Immature natural killer cell (primary cell): ENCODE results near the gene ECT2L. TPM values are rescaled to one million over a fixed set of nuclear protein-coding genes. Genes with fewer than 3 reads are reported as not detected.

ENCODE experiments used
- DNase-seq, 3 donors: peaks; one replicate each; pipeline ENCODE4 v3.0.0; 2022; ENCODE audit warnings: mixed read lengths in 1 of 3
- H3K27ac Mint-ChIP-seq, 6 donors: one replicate each; pipeline ENCODE4 v1.8.0; 2020; ENCODE audit warnings: mixed read lengths in 6 of 6, mild to moderate bottlenecking in 5 of 6, inconsistent platforms in 4 of 6, moderate library complexity in 3 of 6
- H3K27me3 Mint-ChIP-seq, 3 donors: one replicate each; pipeline ENCODE4 v1.8.0; 2020 to 2021; ENCODE audit warnings: low read depth in 3 of 3, mild to moderate bottlenecking in 3 of 3, mixed read lengths in 3 of 3, moderate library complexity in 3 of 3, inconsistent platforms in 1 of 3
- H3K36me3 Mint-ChIP-seq, 3 donors: one replicate each; pipeline ENCODE4 v1.8.0; 2020; ENCODE audit warnings: mixed read lengths in 3 of 3, inconsistent platforms in 2 of 3, mild to moderate bottlenecking in 2 of 3
- H3K4me1 Mint-ChIP-seq, 2 donors: one replicate each; pipeline ENCODE4 v1.8.0; 2020; ENCODE audit warnings: inconsistent platforms in 2 of 2, mild to moderate bottlenecking in 2 of 2, mixed read lengths in 2 of 2, moderate library complexity in 1 of 2
- H3K4me3 Mint-ChIP-seq, 5 donors: one replicate each; pipeline ENCODE4 v1.8.0; 2020; ENCODE audit warnings: mild to moderate bottlenecking in 5 of 5, mixed read lengths in 5 of 5, inconsistent platforms in 3 of 5, moderate library complexity in 3 of 5
- H3K9me3 Mint-ChIP-seq, 6 donors: one replicate each; pipeline ENCODE4 v1.8.0; 2020; ENCODE audit warnings: mild to moderate bottlenecking in 6 of 6, mixed read lengths in 6 of 6, inconsistent platforms in 4 of 6, moderate library complexity in 3 of 6
- polyA plus RNA-seq, 3 donors: library from polyadenylated mRNA; unstranded; fragments of 300-500 nt; fragmentation: Illumina TruSeq; gene quantifications; one replicate each; pipeline ENCODE4 v1.2.3, GENCODE V29; 2021

The ECT2L gene
- polyA plus RNA-seq, 3 donors from 2014 or later: not detected

DNA sequence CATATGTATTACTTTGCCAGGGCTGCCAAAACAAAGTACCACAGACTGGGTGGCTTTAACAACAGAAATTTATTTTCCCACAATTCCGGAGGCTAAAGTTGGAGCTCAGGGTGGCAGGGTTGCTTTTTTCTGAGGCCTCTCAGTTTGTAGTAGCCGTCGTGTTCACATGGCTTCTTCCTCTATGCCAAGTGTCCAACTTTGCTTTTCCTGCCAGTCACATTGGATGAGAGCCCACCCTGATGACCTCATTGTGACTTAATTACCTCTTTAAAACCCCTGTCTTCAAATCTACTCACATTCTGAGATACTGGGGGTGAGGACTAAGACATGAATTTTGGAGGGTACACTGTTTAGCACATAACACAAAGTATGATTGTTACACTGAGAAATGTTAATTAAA, 9.9 kb upstream of the ECT2L start:
- no peak overlapping the region for H3K4me3 Mint-ChIP-seq
- H3K36me3 Mint-ChIP-seq: peaks cover 15 to 41% (median 19%) of the 10 kb centered on the region in 3 donors
- peaks cover 2 to 6% of the 10 kb centered on the region in 2 donors for H3K4me1 Mint-ChIP-seq
- no peak for DNase-seq
- no peaks in the 10 kb centered on the region for H3K9me3 Mint-ChIP-seq
- no peaks in the 10 kb centered on the region for H3K27me3 Mint-ChIP-seq
- no peak overlapping the region for H3K27ac Mint-ChIP-seq

DNA sequence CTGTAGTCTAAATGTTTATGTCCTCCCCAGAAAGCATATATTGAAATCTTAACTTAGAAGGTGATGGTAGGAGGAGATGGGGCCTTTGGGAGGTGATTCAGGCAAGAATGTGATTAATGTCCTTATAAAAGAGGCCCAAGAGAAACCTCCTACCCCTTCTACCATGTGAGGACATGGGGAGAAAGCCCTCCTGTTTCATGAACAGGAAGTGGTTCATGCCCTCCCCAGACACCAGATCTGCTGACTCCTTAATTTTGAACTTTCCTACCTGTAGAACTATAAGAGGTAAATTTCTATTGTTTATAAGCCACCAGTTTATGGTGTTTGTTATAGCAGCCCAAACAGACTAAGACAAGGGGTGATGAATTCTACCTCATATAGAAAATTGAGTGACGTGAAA, 8.7 kb upstream of the ECT2L start:
- Mint-ChIP-seq H3K36me3 (peaks cover 17 to 43% (median 24%) of the 10 kb centered on the region in 3 donors), H3K9me3 (no peaks in the 10 kb centered on the region), H3K27me3 (no peaks in the 10 kb centered on the region), H3K27ac (no peak overlapping the region), H3K4me3 (no peak overlapping the region), H3K4me1 (peaks cover 2 to 6% of the 10 kb centered on the region in 2 donors)
- DNase-seq: no peak

DNA sequence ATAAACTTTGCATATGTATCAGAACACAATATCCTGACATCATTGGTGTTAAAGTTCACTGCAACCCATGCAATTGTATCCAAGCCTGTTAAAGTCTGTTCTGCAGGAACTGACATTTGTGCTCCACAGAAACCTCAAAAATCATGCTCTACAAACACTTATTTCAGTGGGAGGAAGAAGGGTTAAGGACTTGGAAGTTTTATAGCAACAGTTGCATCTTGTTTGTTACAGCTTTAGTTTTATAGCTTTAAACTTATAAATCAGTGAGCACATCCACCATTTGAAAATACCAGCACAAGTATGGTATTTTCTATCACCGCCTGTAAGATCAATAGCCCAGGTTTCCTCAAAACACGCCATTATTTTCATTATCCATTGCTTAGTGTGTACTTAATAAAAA, 884 bp downstream of the ECT2L start:
- H3K27ac Mint-ChIP-seq: no peak overlapping the region
- H3K36me3 Mint-ChIP-seq: peaks cover 8 to 20% (median 13%) of the 10 kb centered on the region in 3 donors
- no peak overlapping the region for H3K4me3 Mint-ChIP-seq
- no peaks in the 10 kb centered on the region for H3K9me3 Mint-ChIP-seq
- DNase-seq: no peak
- no peaks in the 10 kb centered on the region for H3K4me1 Mint-ChIP-seq
- H3K27me3 Mint-ChIP-seq: peaks cover 5 to 13% (median 7%) of the 10 kb centered on the region in 3 donors

DNA sequence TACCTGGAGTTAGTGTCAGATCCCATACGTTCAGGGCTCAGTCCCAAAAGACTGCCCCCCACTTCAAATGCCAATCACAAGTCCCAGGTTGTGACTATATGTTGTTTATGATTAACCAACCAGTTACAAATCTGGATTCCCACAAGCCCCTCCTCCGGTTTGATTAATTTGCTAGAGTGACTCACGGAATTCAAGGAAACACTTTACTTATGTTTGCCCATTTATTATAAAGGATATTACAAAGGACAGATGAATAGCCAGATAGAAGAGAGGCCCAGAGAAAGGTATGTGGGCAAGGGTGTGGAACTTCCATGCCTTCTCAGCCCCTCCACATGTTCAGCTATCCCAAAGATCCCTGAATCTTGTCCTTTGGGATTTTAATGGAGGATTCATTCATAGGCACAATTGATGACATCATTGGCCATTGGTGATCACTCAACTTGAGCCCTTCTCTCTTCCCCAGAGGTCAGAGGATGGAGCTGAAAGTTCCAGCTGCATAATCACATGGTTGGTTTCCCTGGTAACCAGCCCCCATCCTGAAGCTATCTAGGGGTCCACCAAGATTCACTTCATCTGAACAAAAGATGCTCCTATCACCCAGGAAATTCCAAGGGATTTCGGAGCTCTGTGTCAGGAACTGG, 2.0 kb downstream of the ECT2L start:
- peaks cover 1 to 13% (median 6%) of the 10 kb centered on the region in 3 donors for H3K36me3 Mint-ChIP-seq
- H3K27ac Mint-ChIP-seq: no peak overlapping the region
- DNase-seq: no peak
- H3K4me1 Mint-ChIP-seq: no peaks in the 10 kb centered on the region
- no peaks in the 10 kb centered on the region for H3K9me3 Mint-ChIP-seq
- H3K27me3 Mint-ChIP-seq: peaks cover 5 to 13% (median 7%) of the 10 kb centered on the region in 3 donors
- no peak overlapping the region for H3K4me3 Mint-ChIP-seq

DNA sequence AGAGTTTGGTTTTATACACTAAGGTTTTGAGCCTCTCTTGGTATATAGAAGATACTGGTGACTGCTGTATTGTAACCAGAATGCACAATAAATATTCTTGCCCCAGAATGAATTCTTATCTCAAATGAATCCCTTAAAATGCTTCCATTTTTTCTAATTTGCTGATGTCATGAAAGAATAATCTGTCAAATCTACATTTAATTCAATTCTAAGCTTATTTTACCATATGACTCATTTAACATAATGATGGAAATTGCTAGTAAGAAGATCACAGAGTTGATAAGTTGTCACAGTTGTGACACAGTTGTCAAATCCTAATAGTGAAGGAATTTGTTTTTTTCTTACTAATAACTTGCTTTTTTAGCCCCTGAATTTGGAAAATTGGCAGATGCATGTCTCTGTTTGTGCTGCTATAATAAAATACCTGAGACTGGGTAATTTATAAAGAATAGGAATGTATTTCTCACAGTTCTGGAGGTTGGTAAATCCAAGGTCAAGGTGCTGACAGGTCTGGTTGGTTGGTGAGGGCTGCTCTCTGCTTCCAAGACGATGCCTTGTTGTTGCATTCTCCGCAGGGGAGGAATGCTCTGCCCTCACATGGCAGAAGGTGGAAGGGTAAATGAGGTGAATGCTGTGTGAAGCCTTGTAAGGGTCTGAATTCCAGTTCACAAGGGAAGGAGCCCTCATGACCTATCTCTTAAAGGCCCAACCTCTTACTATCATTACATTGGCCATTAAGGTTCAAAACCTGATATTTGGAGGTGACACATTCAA, 4.7 kb downstream of the ECT2L start:
- DNase-seq: no peak
- peaks cover 0 to 3% (median 0%) of the 10 kb centered on the region in 3 donors for H3K36me3 Mint-ChIP-seq
- peaks cover 7 to 13% (median 8%) of the 10 kb centered on the region in 3 donors for H3K27me3 Mint-ChIP-seq
- H3K27ac Mint-ChIP-seq: no peak overlapping the region
- no peaks in the 10 kb centered on the region for H3K9me3 Mint-ChIP-seq
- no peak overlapping the region for H3K4me3 Mint-ChIP-seq
- no peaks in the 10 kb centered on the region for H3K4me1 Mint-ChIP-seq

DNA sequence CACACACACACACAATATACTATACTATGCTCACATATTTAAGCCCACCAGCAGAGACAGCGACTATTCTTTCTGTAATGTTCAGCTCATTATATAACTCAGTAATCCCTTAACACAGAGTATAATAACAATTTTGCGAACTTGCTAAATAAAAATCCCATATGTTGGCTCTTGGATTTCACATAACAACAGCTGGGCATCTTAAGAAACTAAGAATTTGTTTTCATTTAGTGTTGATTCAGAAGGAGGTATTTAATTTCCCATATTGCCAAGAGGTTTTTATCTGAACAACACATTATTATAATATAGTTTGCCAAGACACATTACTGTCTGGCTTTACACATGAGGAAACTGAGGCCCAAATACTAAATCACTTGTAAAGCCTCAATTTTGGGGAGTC, 7.4 kb downstream of the ECT2L start:
- no peak overlapping the region for H3K4me3 Mint-ChIP-seq
- no peaks in the 10 kb centered on the region for H3K4me1 Mint-ChIP-seq
- DNase-seq: no peak
- H3K9me3 Mint-ChIP-seq: no peaks in the 10 kb centered on the region
- peaks cover 4 to 6% (median 5%) of the 10 kb centered on the region in 3 donors for H3K27me3 Mint-ChIP-seq
- no peak overlapping the region for H3K27ac Mint-ChIP-seq
- H3K36me3 Mint-ChIP-seq: no peaks in the 10 kb centered on the region

DNA sequence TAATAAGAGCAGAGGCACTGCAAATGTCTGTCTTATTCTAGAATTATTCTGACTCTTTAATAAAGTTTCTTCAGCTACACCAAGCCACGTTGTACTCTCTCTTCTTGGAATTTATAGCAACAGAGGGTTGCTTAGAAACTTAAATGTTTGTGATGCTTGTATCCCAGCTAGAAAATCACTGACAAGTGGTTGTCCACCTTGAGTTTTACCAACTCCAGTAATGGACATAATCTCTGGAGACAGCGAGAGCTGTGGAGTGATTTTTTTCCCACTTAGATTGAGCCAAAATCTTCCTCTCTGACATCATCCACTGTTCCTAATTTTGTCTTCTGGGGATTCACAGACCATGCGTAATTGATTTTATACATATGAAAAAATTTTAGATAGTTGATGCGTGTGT, 8.0 kb downstream of the ECT2L start:
- H3K36me3 Mint-ChIP-seq: no peaks in the 10 kb centered on the region
- no peak overlapping the region for H3K27ac Mint-ChIP-seq
- H3K4me1 Mint-ChIP-seq: no peaks in the 10 kb centered on the region
- H3K9me3 Mint-ChIP-seq: no peaks in the 10 kb centered on the region
- peaks cover 4 to 6% (median 5%) of the 10 kb centered on the region in 3 donors for H3K27me3 Mint-ChIP-seq
- no peak for DNase-seq
- H3K4me3 Mint-ChIP-seq: no peak overlapping the region

DNA sequence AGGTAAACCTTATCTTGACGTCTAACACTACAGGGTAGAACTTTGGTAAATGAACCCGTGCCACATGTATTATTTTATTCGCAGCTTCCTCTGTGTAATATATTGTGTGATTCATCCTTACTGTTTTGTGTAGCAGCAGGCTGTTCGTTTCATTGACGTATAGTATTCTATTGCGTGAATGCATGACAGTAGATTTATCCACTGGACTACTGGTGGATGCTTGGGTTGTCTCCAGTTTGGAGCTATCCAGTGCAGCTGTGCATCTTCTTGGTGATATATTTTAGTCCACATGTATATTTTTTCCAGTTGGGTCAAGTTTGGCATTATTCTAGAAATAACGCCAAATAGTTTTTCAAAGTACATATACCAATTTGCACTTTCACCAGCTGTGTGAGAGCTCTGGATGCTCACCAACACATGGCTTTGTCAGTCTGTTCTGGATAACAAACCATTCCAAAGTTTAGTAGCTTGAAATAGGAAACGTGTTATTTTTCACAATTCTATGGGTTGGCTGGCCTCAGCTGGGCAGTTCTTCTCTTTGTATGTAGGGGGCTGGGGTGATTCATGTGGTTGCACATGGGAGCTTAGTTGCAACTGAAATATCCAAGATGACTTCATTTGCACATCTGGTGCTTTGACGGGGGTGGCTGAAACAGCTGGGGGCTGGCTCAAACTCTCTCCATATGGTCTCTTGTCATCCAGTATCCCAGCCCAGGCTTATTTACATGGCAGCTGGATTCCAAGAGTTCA, 9.3 kb downstream of the ECT2L start:
- H3K27ac Mint-ChIP-seq: no peak overlapping the region
- H3K4me1 Mint-ChIP-seq: no peaks in the 10 kb centered on the region
- H3K4me3 Mint-ChIP-seq: no peak overlapping the region
- no peaks in the 10 kb centered on the region for H3K36me3 Mint-ChIP-seq
- no peaks in the 10 kb centered on the region for H3K9me3 Mint-ChIP-seq
- DNase-seq: no peak
- H3K27me3 Mint-ChIP-seq: peaks cover 4 to 8% (median 6%) of the 10 kb centered on the region in 3 donors

DNA sequence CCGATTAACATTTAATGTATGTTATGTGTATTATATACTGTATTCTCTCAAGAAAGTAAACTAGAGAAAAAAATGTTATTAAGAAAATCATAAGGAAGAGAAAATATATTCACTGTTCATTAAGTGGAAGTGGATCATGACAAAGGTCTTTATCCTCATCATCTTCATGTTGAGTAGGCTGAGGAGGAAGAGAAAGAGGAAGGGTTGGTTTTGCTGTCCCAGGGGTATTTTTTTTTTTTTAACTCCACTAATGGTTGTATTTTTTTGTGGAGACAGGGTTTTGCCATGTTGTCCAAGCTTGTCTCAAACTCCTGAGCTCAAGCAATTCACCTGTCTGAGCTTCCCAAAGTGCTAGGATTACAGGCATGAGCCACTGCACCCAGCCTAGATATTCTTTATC, 11.0 kb downstream of the ECT2L start:
- DNase-seq: no peak
- no peak overlapping the region for H3K4me3 Mint-ChIP-seq
- no peaks in the 10 kb centered on the region for H3K4me1 Mint-ChIP-seq
- H3K36me3 Mint-ChIP-seq: no peaks in the 10 kb centered on the region
- no peaks in the 10 kb centered on the region for H3K9me3 Mint-ChIP-seq
- H3K27ac Mint-ChIP-seq: no peak overlapping the region
- H3K27me3 Mint-ChIP-seq: peaks cover 2 to 7% (median 5%) of the 10 kb centered on the region in 3 donors

DNA sequence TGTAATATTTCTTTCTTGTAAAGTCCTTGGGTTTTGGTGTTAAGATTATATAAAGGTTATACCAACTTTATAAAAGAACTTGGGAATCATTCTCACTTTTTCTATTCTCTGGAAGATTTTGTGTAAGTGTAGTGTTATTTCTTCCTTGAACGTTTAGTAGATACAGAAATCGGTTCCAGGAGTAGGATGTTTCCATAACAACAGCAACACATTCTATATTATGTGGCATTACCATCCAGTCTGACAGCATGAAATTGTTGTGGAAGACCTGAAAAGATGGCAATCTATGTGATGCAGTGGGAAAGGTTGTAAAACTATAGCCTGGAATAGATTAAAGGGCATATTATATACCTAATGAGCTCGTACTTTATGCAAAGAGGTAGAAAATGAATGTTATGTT, 13.8 kb downstream of the ECT2L start:
- Mint-ChIP-seq H3K4me1 (no peaks in the 10 kb centered on the region), H3K27me3 (peaks cover 2 to 10% (median 2%) of the 10 kb centered on the region in 3 donors), H3K4me3 (no peak overlapping the region), H3K27ac (no peak overlapping the region), H3K9me3 (no peaks in the 10 kb centered on the region), H3K36me3 (no peaks in the 10 kb centered on the region)
- DNase-seq: no peak

DNA sequence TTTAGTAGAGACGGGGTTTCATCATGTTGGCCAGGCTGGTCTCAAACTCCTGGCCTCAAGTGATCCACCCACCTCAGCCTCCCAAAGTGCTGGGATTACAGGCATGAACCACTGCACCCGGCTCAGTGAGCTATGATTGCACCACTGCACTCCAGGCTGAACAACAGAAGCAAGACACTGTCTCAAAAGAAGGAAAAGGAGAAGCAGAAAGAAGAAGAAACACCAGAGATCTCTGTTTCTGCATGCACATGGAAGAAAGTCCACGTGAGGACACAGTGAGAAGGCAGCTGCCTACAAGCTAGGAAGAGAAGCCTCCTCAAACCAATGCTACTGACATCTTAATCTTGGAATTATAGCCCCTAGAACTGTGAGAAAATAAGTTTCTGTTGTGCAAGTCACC, 16.0 kb downstream of the ECT2L start:
- no peaks in the 10 kb centered on the region for H3K9me3 Mint-ChIP-seq
- no peaks in the 10 kb centered on the region for H3K4me1 Mint-ChIP-seq
- DNase-seq: no peak
- H3K27ac Mint-ChIP-seq: no peak overlapping the region
- H3K4me3 Mint-ChIP-seq: no peak overlapping the region
- no peaks in the 10 kb centered on the region for H3K36me3 Mint-ChIP-seq
- peaks cover under 1 to 7% (median 2%) of the 10 kb centered on the region in 3 donors for H3K27me3 Mint-ChIP-seq

DNA sequence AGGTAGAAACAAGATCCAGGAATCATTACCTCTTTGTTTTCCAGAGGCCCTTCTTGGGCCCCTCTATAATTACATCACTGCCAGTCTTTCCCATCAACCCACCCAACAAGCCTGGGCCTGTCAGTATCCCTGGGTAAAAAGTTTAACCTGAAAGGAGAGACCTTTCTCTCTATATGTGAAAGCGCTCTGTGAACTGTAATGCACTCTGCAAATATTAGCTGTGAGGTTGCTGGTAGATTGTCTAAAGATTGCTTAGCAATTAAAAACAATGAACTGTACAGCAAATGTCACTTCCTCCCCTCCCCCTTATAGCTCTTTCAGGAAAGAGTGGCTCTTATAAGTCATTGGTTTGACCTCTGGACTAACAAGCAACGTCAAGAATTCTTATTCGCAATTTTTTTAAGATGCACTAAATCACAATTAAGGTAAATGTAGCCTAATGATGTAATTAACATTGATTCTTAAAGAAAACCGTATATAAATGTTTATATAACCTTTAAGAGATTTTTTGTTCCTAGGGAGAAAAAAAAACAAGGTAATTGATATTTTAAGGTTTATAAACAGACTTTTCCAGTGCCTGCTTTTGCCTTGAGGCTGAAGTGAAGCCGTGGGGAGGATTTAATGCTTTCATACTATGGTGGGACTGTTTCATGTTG, 18.4 kb downstream of the ECT2L start:
- Mint-ChIP-seq H3K36me3 (no peaks in the 10 kb centered on the region), H3K4me3 (no peak overlapping the region)

DNA sequence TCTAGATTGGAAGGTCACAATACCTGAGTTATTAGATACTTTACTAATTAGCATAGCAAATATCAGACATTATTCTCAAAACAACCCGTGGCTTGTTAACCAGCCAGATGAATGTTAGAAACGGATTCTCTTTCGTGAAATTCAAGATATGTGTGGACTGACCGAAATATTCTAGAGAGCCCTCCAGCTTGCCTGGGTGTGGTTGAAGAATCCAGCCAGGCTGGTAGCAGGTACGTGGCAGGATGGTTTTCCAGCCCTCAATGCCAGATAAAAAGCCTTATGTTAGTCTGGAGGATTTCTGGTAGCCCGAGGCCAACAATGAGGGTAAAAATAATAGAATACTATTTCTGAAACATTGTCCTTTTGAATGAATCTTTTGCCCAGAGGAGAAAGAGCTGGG, 19.3 kb downstream of the ECT2L start:
- Mint-ChIP-seq H3K36me3 (no peaks in the 10 kb centered on the region), H3K4me3 (no peak overlapping the region), H3K27me3 (peaks cover 0 to 5% (median 2%) of the 10 kb centered on the region in 3 donors), H3K4me1 (no peaks in the 10 kb centered on the region), H3K27ac (no peak overlapping the region), H3K9me3 (no peaks in the 10 kb centered on the region)
- no peak for DNase-seq

More for the DNA sequence above, 18.4 kb downstream of the ECT2L start:
- Mint-ChIP-seq H3K27ac (no peak overlapping the region), H3K9me3 (no peaks in the 10 kb centered on the region), H3K27me3 (peaks cover 0 to 5% (median 2%) of the 10 kb centered on the region in 3 donors), H3K4me1 (no peaks in the 10 kb centered on the region)
- no peak for DNase-seq
